Mesothelial cell of epicardium (in vitro differentiated cells): ENCODE results near the gene SLCO3A1. TPM values are rescaled to one million over a fixed set of nuclear protein-coding genes. Genes with fewer than 3 reads are reported as not detected.

Experiments
- DNase-seq, 2 experiments: peaks; one replicate each; pipeline ENCODE4 v3.0.0; 2021; ENCODE audit warnings: low spot score in 2 of 2; ENCODE audit not compliant: unreplicated experiment in 2 of 2
- H3K27ac Mint-ChIP-seq: 2 replicates; pipeline ENCODE4 v1.8.0; 2021; ENCODE audit warnings: mixed read lengths
- H3K27me3 Mint-ChIP-seq: 2 replicates; pipeline ENCODE4 v1.8.0; 2021; ENCODE audit warnings: low read depth, mixed read lengths
- H3K36me3 Mint-ChIP-seq: 2 replicates; pipeline ENCODE4 v1.8.0; 2021; ENCODE audit warnings: mixed read lengths
- H3K4me1 Mint-ChIP-seq: 2 replicates; pipeline ENCODE4 v1.8.0; 2021; ENCODE audit warnings: mixed read lengths
- H3K4me3 Mint-ChIP-seq: 2 replicates; pipeline ENCODE4 v1.8.0; 2021; ENCODE audit warnings: mild to moderate bottlenecking, moderate library complexity, mixed read lengths
- H3K9me3 Mint-ChIP-seq: 2 replicates; pipeline ENCODE4 v1.8.0; 2021; ENCODE audit warnings: mixed read lengths
- total RNA-seq: library from RNA; stranded (reverse); gene quantifications from 3 replicates; pipeline ENCODE4 v1.2.1, GENCODE V29; 2021
- TF ChIP-seq, protein P1 (sequence below): fragments of 200-600 bp; sonication (generic); IDR thresholded peaks from one replicate; pipeline ENCODE4 v1.5.0; 2021; ENCODE audit warnings: antibody characterized with exemption; ENCODE audit not compliant: unreplicated experiment

Gene SLCO3A1
- total RNA-seq, 1 donor from 2014 or later = 1.9 TPM

DNA sequence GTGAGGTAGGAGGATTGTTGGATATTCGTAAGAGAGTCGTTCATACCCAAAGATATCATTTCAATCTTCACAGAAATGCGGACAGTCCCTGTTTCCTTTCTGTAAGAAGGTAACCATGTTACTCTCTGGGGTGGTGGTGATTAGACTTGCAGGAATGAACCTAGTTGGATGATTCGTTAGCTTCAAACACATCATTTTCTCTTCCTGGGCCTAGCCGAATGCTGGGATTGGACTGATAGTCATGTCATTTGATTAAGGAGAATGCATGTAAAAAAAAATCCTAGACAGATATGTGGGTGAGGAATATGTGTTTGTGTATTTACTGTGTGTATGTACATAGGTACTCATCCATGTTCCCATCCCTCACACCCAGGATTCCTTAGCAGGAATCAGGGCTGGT is 12.4 kb downstream of the SLCO3A1 start:
- H3K36me3 Mint-ChIP-seq = no peaks in the 10 kb centered on the region
- peaks cover 45% of the 10 kb centered on the region for H3K27me3 Mint-ChIP-seq
- H3K9me3 Mint-ChIP-seq = peaks cover 10% of the 10 kb centered on the region
- no peak overlapping the region for H3K27ac Mint-ChIP-seq
- no peak overlapping the region for H3K4me3 Mint-ChIP-seq
- TF ChIP-seq, protein P1, sequence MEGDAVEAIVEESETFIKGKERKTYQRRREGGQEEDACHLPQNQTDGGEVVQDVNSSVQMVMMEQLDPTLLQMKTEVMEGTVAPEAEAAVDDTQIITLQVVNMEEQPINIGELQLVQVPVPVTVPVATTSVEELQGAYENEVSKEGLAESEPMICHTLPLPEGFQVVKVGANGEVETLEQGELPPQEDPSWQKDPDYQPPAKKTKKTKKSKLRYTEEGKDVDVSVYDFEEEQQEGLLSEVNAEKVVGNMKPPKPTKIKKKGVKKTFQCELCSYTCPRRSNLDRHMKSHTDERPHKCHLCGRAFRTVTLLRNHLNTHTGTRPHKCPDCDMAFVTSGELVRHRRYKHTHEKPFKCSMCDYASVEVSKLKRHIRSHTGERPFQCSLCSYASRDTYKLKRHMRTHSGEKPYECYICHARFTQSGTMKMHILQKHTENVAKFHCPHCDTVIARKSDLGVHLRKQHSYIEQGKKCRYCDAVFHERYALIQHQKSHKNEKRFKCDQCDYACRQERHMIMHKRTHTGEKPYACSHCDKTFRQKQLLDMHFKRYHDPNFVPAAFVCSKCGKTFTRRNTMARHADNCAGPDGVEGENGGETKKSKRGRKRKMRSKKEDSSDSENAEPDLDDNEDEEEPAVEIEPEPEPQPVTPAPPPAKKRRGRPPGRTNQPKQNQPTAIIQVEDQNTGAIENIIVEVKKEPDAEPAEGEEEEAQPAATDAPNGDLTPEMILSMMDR = no peak
- no peaks in the 10 kb centered on the region for H3K4me1 Mint-ChIP-seq
- no peak for DNase-seq

DNA sequence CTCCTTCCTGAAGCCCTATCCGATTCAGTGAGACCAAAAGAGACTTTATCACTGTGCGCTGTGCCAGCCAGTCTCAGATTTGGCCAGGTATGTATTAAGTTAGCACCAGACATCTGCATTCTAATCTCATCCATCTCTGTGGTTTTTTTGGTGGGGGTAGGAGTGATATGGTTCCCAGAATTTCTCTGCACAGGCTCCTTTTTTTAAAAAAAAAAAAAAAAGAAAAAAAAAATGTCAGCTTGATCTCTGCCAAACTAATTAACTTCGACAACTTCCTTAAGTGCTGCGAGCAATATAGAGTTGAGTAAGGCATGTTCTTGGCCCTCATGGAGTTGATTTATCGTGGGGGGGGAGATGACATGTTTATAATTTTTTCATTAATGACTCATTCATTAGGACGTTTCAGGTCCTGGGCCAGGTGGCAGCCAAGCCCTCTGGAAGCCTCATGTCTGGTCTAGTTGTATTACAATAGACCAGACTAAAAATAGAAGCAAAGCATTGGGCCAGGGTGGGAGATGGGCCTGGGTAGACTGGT is 12.9 kb downstream of the SLCO3A1 start:
- no peaks in the 10 kb centered on the region for H3K36me3 Mint-ChIP-seq
- no peak overlapping the region for H3K4me3 Mint-ChIP-seq
- no peak for DNase-seq
- no peak overlapping the region for H3K27ac Mint-ChIP-seq
- peaks cover 40% of the 10 kb centered on the region for H3K27me3 Mint-ChIP-seq
- no peaks in the 10 kb centered on the region for H3K4me1 Mint-ChIP-seq
- peaks cover 15% of the 10 kb centered on the region for H3K9me3 Mint-ChIP-seq
- TF ChIP-seq, protein P1 = no peak

DNA sequence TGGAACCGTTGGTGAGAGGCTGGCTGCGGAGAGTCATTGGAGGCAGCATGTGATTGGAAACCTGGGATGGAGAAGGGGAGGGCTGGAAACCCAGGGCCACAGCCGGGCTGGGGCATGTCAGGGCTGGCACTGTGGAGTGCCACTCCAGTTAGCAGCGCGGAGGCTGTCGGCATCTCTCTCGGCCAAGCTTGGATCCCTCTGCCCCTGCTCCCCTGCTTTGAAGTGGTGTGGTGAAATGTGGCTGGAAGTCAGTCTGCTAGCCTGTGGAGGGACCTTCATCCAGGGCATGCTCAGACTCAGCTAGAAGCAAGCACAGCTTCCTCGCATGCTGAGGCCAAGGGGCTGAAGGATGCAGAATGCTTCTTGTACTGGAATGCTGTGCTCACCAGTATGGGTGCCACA is 13.5 kb downstream of the SLCO3A1 start:
- TF ChIP-seq, protein P1 = no peak
- Mint-ChIP-seq H3K9me3 (peaks cover 15% of the 10 kb centered on the region), H3K4me3 (no peak overlapping the region), H3K27ac (no peak overlapping the region), H3K36me3 (no peaks in the 10 kb centered on the region), H3K4me1 (no peaks in the 10 kb centered on the region), H3K27me3 (peaks cover 39% of the 10 kb centered on the region)
- no peak for DNase-seq

DNA sequence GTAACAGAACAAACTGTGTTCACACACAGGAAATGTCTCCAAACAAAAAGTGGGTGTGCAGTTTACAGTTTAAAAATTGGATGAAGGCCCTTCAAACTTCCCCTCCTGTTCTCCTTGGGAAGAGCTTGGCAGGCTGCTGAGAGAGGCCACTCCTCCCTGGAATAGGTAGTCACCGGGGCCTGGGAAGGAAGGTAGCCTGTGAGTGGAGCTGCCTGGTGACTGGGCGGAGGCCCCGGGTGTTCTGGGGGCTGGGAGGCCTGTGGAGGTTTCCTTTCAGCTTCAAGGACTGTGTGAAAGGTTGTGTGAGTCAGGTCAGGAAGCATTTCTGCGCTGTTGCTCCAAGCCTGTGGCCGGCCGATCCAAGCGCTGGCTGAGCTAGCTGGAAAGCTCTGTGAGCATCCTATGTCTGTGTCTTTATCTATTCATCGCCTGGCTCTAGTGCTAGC is 14.1 kb downstream of the SLCO3A1 start:
- Mint-ChIP-seq H3K4me1 (peaks cover 2% of the 10 kb centered on the region), H3K27ac (no peak overlapping the region), H3K27me3 (peaks cover 34% of the 10 kb centered on the region), H3K4me3 (no peak overlapping the region), H3K36me3 (no peaks in the 10 kb centered on the region), H3K9me3 (peaks cover 15% of the 10 kb centered on the region)
- DNase-seq = no peak
- TF ChIP-seq, protein P1 = no peak

DNA sequence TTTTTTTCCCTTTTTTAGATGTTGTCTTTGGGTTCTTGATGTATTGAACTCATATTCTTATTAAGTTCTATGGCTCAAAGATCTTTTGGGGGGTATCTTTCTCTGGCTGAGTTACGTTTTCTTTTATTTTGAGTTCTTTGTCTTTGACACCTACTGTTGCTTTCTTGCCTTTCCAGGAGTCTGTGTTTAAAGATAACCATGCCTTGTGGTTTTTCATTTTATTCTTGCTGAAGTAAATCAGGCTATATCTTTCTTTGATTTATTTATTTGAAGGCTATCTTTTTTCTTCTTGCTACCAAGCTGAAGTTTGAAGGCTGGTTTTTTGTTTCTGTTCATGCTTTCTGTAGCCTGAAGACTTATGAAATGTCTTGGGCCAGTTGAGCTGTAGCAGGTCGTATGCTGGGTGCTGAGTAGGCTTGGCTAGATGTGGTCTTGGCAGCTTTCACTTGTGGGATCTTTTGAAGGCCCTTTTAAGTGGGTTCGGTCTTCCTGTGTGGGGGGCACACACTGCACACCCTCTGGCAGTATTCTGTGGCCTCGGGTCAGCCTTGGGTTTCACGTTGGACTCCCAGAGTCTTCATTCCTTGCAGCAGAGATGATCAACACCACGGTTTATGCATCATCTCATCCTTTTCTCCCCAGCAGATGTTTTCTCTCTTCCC is 17.5 kb downstream of the SLCO3A1 start:
- no peak overlapping the region for H3K27ac Mint-ChIP-seq
- no peak overlapping the region for H3K4me3 Mint-ChIP-seq
- TF ChIP-seq, protein P1 = no peak
- DNase-seq = no peak
- H3K27me3 Mint-ChIP-seq = peaks cover 19% of the 10 kb centered on the region
- peaks cover 15% of the 10 kb centered on the region for H3K9me3 Mint-ChIP-seq
- H3K36me3 Mint-ChIP-seq = no peaks in the 10 kb centered on the region
- peaks cover 3% of the 10 kb centered on the region for H3K4me1 Mint-ChIP-seq
